Tibial nerve (tissue), 3 donors: ENCODE measurements around the gene TRHDE.

Experiments used
- POLR2A ChIP-seq, 2 donors: fragments of 450-650 bp; IDR thresholded peaks; one replicate each; pipeline ENCODE4 v1.6.1; 2017; ENCODE audit warnings: antibody characterized with exemption in 2 of 2, mild to moderate bottlenecking in 2 of 2, moderate library complexity in 2 of 2
- TF ChIP-seq, protein P1 (sequence below), 5 experiments: fragments of 200-600 bp in 3 of 5; fragments of 450-650 bp in 2 of 5; sonication (generic) in 3 of 5; IDR thresholded peaks; one replicate each; pipeline ENCODE4 v1.5.1; 2016 to 2019; ENCODE audit warnings: antibody characterized with exemption in 5 of 5, mild to moderate bottlenecking in 3 of 5, moderate library complexity in 2 of 5

GRCh38 chr12:72315858-72316257 lies 43.7 kb downstream of the TRHDE start:
- TF ChIP-seq, protein P1, sequence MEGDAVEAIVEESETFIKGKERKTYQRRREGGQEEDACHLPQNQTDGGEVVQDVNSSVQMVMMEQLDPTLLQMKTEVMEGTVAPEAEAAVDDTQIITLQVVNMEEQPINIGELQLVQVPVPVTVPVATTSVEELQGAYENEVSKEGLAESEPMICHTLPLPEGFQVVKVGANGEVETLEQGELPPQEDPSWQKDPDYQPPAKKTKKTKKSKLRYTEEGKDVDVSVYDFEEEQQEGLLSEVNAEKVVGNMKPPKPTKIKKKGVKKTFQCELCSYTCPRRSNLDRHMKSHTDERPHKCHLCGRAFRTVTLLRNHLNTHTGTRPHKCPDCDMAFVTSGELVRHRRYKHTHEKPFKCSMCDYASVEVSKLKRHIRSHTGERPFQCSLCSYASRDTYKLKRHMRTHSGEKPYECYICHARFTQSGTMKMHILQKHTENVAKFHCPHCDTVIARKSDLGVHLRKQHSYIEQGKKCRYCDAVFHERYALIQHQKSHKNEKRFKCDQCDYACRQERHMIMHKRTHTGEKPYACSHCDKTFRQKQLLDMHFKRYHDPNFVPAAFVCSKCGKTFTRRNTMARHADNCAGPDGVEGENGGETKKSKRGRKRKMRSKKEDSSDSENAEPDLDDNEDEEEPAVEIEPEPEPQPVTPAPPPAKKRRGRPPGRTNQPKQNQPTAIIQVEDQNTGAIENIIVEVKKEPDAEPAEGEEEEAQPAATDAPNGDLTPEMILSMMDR (IDR thresholded peaks at IDR 0.05): no peak
- TF ChIP-seq POLR2A (IDR thresholded peaks at IDR 0.05): no peak
